IPS-18a (cell line): ENCODE data around the gene GPC3.
A peak's percentile ranks its signal among the peaks of the same experiment; 100 is the strongest.

Source experiments
- H3K27ac ChIP-seq: one replicate; pipeline ENCODE4 v1.5.1; 2013; ENCODE audit warnings: low read length
- H3K27me3 ChIP-seq: one replicate; pipeline ENCODE4 v1.6.1; 2013; ENCODE audit warnings: mild to moderate bottlenecking, low read length; ENCODE audit not compliant: control insufficient read depth, insufficient read depth
- H3K36me3 ChIP-seq: one replicate; pipeline ENCODE4 v1.6.1; 2013; ENCODE audit warnings: low read depth, low read length; ENCODE audit not compliant: control insufficient read depth
- H3K4me1 ChIP-seq: one replicate; pipeline ENCODE4 v1.6.1; 2013; ENCODE audit warnings: low read depth, low read length; ENCODE audit not compliant: control insufficient read depth
- H3K4me3 ChIP-seq: one replicate; pipeline ENCODE4 v1.5.1; 2013; ENCODE audit warnings: low read length
- H3K9ac ChIP-seq: one replicate; pipeline ENCODE4 v1.6.1; 2013; ENCODE audit warnings: mild to moderate bottlenecking, low read length, moderate library complexity
- H3K9me3 ChIP-seq: one replicate; pipeline ENCODE4 v1.6.1; 2013; ENCODE audit warnings: low read depth, low read length; ENCODE audit not compliant: control insufficient read depth

The GPC3 gene

DNA sequence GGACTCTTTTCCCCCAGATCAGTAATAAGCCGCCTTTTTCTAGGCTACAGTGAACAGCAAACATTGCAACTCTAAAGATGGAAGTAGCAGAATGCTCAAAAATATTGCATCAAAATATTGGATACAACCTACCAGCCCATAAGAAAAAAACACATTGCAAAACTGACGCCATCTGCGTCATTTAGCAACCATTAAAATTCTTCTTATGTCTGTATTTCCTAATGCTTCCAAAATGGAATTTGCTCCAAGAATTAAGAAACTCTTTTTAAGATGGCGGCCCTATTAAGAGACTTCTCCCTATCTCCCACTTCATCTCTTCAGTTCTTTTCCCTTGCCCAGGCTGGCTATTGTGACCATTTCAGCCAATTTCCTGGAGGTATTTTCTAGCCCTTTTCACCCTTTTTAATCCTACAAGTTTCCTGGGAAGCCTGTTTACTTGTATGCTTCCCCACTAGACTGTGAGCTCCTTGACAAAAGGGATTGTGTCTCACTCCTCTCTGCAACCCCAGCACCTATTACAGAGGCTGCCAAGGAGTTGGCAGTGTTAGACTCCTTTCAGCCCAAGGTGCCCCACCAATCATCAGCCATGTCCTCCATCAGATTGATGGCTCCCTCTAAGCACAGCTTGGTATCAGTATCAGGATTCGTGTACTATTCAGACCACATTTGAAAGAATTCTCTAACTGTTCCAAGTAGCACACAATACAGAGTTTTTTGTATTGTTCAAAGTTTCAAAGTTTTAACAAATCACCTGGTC, 4.4 kb downstream of the GPC3 start:
- Histone ChIP-seq H3K4me3 (no peak overlapping the region), H3K9me3 (peaks cover 28% of the 10 kb centered on the region), H3K4me1 (peaks cover 26% of the 10 kb centered on the region), H3K27me3 (peaks cover 13% of the 10 kb centered on the region), H3K9ac (no peak overlapping the region), H3K27ac (no peak overlapping the region), H3K36me3 (no peaks in the 10 kb centered on the region)

- Histone ChIP-seq H3K9ac (no peak overlapping the region), H3K27me3 (peaks cover 13% of the 10 kb centered on the region), H3K4me1 (peaks cover 26% of the 10 kb centered on the region), H3K36me3 (no peaks in the 10 kb centered on the region), H3K4me3 (no peak overlapping the region), H3K27ac (no peak overlapping the region), H3K9me3 (peaks cover 28% of the 10 kb centered on the region)
Measured at GRCh38 chrX:133980406-133980805, 5.0 kb downstream of the GPC3 start.

DNA sequence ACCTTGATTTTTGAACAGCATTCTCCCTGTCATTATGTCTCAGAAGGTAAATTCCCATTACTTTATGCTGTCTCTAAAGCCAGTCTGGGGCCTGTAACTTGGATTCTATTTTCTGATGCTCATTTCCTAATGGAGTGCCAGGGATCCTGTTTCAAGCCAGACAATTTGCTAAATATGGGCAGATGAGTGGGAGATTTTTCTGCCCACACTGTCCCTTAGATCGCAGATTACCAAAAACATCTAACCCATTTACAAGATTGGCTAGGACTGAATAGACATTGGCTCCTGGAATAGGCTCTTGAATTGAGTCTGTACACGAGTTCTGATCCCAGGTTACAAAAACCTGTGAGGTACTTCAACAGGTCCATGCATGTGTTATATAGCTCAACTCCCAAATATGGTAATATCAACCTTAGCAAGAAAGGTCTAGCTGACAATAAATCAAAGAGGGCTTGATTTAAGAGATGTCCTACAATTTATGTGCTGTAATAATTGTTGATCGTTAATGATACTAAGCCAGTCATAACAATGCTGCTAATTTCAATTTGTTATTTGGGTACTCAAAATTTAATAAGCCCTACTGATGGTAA, 5.7 kb downstream of the GPC3 start:
- Histone ChIP-seq H3K9me3 (peaks cover 28% of the 10 kb centered on the region), H3K9ac (no peak overlapping the region), H3K27ac (no peak overlapping the region), H3K4me3 (no peak overlapping the region), H3K27me3 (peaks cover 9% of the 10 kb centered on the region), H3K4me1 (peaks cover 26% of the 10 kb centered on the region), H3K36me3 (no peaks in the 10 kb centered on the region)

GRCh38 chrX:133973704-133974103, 11.7 kb downstream of the GPC3 start:
- Histone ChIP-seq H3K9ac (no peak overlapping the region), H3K27ac (no peak overlapping the region), H3K4me1 (peaks cover 20% of the 10 kb centered on the region), H3K9me3 (peaks cover 8% of the 10 kb centered on the region), H3K27me3 (no peaks in the 10 kb centered on the region), H3K36me3 (no peaks in the 10 kb centered on the region), H3K4me3 (no peak overlapping the region)

DNA sequence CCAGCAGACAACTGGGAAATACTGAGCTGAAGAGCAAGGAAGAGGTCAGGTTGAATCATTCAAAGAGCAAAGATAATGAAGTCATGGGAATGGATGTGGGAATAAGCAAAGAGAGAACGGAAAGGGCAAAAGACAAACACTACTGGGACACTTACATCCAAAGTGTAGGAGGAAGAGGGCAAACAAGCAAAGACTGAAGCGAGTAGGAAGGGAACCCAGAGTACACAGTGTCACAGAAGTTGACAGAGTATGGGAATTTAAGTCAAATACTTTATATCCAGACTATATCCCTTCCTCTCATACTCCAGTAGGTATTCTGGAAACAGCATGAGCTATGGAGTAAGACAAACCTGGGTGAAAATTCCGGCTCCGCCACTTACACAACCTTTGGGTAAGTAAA, 12.5 kb downstream of the GPC3 start:
- H3K27me3 ChIP-seq = no peaks in the 10 kb centered on the region
- H3K27ac ChIP-seq = no peak overlapping the region
- peaks cover 9% of the 10 kb centered on the region for H3K9me3 ChIP-seq
- H3K4me3 ChIP-seq = no peak overlapping the region
- H3K36me3 ChIP-seq = no peaks in the 10 kb centered on the region
- H3K4me1 ChIP-seq = peaks cover 24% of the 10 kb centered on the region
- H3K9ac ChIP-seq = no peak overlapping the region

DNA sequence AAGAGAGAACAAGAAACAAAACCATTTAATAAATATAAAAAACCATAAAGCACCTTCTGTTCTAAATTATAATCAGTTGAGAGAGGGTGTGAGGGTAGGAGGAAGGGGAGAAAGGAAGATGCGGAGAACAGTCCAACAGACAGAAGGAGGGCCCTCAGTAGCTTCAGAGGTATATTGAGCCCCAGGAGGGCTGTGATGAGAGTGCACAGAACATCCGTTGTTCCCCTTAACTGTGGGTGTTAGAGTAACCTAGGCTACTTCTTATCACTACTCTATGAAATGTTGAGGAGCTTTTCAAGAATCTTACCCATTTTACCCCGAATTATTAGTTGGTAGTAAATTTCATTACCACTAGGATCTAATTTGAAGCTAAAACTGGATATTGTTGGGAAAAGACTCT, 13.8 kb downstream of the GPC3 start:
- Histone ChIP-seq H3K4me3 (no peak overlapping the region), H3K36me3 (no peaks in the 10 kb centered on the region), H3K9me3 (peaks cover 9% of the 10 kb centered on the region), H3K4me1 (peaks cover 24% of the 10 kb centered on the region), H3K27ac (no peak overlapping the region), H3K9ac (no peak overlapping the region), H3K27me3 (no peaks in the 10 kb centered on the region)

DNA sequence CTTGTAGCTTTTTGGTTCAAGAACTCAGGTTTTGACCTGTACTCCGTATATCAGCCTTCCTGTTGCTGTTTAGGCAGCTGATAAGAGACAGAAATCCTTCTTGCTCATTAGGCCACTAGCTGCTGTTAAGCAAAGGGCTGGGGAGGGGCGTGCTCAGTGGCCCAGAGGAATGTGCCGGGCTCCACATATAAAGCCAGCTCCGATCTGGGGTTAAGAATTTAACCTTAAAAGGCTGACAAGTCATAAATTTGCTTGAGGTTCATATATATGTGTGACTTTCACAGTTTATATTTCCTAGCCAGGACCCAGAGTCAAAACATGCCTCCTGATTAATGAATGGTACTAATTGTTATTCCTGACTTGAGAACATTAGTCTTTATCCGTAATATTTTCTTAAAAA, 15.3 kb downstream of the GPC3 start:
- H3K4me1 ChIP-seq = peaks cover 24% of the 10 kb centered on the region

DNA sequence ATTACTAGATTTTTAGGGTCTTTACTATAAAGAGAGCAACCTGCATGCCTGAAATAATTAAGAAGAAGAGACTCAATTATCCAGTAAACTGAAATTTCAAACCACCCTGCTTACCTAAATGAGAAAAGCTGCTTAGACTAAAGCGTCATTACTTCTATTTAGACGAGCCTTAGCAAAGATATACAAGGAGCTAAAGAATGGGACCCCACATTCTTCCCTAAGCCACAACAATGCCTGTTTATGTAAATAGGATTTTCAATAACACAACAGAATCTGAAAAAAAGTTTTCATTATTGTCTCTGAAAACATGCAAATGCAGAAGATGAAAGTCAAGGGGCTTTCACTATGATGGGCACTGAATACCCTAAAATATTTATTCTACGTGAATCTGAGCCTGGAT, 16.2 kb downstream of the GPC3 start:
- Histone ChIP-seq H3K9me3 (peaks cover 15% of the 10 kb centered on the region), H3K27ac (no peak overlapping the region), H3K4me1 (peaks cover 24% of the 10 kb centered on the region), H3K27me3 (no peaks in the 10 kb centered on the region), H3K4me3 (peak overlapping the region; percentile 10), H3K36me3 (no peaks in the 10 kb centered on the region), H3K9ac (no peak overlapping the region)

More for the DNA sequence above, 15.3 kb downstream of the GPC3 start:
- H3K36me3 ChIP-seq = no peaks in the 10 kb centered on the region
- H3K9me3 ChIP-seq = peaks cover 9% of the 10 kb centered on the region
- no peak overlapping the region for H3K9ac ChIP-seq
- H3K27ac ChIP-seq = no peak overlapping the region
- H3K4me3 ChIP-seq = no peak overlapping the region
- H3K27me3 ChIP-seq = no peaks in the 10 kb centered on the region

- H3K9ac ChIP-seq = no peak overlapping the region
- no peak overlapping the region for H3K27ac ChIP-seq
- peaks cover 24% of the 10 kb centered on the region for H3K4me1 ChIP-seq
- peaks cover 15% of the 10 kb centered on the region for H3K9me3 ChIP-seq
- H3K4me3 ChIP-seq = no peak overlapping the region
- H3K27me3 ChIP-seq = no peaks in the 10 kb centered on the region
- H3K36me3 ChIP-seq = no peaks in the 10 kb centered on the region
Measured at GRCh38 chrX:133968109-133968508, 17.3 kb downstream of the GPC3 start.

GRCh38 chrX:133966199-133966598, 19.2 kb downstream of the GPC3 start:
- H3K27ac ChIP-seq = no peak overlapping the region
- peaks cover 24% of the 10 kb centered on the region for H3K4me1 ChIP-seq
- H3K4me3 ChIP-seq = no peak overlapping the region
- no peaks in the 10 kb centered on the region for H3K36me3 ChIP-seq
- H3K27me3 ChIP-seq = no peaks in the 10 kb centered on the region
- peaks cover 15% of the 10 kb centered on the region for H3K9me3 ChIP-seq
- no peak overlapping the region for H3K9ac ChIP-seq

DNA sequence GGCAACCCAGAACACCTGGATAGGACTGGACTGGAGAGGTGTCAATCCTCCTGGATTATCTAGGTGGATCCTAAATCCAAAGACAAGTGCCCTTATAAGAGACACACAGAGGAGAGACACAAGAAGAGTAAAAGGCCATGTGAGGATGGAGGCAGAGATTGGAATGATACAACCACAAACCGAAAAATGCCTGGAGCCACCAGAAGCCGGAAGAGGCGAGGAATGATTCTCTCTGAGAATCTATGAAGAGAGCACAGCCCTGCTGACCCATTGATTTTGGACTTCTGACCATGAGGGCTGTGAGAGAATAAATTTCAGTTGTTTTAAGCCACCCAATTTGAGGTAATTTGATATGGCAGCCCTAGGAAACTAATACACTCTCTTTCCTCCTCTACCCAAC, 20.1 kb downstream of the GPC3 start:
- Histone ChIP-seq H3K9me3 (peaks cover 19% of the 10 kb centered on the region), H3K9ac (no peak overlapping the region), H3K4me3 (no peak overlapping the region), H3K4me1 (peaks cover 20% of the 10 kb centered on the region), H3K27ac (no peak overlapping the region), H3K36me3 (no peaks in the 10 kb centered on the region), H3K27me3 (no peaks in the 10 kb centered on the region)

DNA sequence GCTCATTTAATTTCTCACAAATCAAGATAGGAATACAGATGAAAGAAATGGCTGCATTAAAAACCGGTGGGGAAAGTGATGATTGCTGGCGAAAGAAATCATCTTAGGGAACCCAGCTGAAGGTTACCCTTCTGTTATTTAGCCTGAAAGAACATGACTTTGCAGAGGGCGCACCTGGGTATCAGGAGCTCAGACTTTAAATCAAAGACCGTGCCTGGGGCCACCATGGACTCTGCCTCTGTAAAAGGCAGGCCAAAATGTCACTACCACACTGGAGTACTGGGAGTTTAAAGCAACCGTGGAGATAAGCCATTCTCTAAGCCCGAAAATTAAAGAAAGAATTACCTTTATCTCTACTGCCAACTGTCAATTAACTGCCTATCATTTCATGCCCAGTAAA, 24.3 kb downstream of the GPC3 start:
- Histone ChIP-seq H3K4me1 (no peaks in the 10 kb centered on the region), H3K27me3 (no peaks in the 10 kb centered on the region), H3K36me3 (no peaks in the 10 kb centered on the region), H3K27ac (no peak overlapping the region), H3K9ac (no peak overlapping the region), H3K4me3 (no peak overlapping the region), H3K9me3 (peaks cover 14% of the 10 kb centered on the region)
